NCI-H187 treated with DMSO at 0.1 percent for 48 hours (cell line): ENCODE measurements around the gene STK39.

ENCODE experiments used
- DNase-seq: peaks from one replicate; lab custom pipeline; 2025; lab: John Stamatoyannopoulos, UW

STK39 gene

DNA sequence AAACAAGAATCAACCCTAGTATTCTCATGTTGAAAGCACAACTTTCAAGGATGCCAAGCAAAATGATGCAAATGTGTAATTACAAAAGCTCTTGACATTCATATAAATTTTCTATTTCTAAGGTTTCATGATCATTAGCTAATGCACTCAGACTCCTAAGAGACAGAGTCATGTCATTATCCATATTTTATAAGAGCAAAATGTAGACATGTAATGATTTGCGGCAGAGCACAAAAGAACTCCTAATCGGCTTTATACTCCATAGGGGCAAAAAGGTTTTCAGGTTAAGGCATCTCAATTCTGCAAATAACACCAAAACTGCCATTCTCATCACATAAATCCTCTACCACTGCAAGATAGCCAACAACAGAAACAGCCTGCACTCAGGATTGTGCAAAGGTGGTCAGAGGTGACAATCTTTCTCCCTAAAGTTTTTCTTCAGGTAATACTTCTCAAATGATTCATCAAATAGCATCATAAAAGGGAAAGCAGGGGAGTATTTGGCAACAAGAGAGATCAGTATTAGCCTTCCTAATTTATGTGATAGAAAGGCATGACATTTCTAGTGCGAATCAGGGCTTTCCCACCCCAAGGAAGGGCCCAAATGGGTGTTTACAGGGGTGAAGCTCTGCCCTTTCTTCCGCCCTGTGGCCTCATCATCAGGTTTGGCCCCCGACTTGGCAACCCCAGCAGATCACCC lies 64.7 kb downstream of the STK39 start:
- no peak for DNase-seq

DNA sequence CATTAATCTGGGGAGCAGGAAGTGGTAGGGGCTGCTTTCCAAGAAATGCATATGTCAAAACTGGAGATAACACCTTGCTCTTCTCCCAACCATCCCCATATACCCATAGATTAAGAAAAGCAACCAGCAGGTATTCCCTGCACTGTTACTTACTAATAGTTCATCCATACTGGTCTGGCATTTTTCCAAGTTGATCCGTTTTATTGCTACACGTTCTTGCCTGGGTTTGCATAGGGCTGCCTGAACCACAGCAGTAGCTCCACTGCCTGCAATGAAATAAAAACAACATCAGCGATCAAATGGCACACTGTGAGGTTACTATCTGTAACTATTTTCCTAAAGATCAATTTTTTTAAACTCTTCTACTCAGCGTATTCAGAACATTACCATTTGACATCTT lies 65.6 kb downstream of the STK39 start:
- no peak for DNase-seq

DNA sequence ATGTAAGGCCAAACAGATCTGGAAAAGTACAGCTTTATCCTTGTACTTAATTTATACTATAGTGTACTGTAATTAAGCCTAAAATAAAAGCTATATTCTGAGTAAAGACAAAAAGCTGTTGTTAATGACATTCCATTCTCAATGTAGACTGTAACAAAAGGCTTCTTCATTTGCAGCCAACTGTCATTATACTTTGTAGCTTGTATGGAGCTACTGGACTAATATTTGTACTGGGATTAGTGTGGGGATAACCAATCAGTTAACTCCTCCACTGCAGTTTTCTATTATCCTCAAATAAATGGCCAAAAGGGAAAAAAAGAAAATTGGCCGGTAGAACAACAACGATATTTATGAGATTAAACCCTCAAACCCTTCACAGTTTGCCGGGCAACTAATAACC lies 66.5 kb downstream of the STK39 start:
- no peak for DNase-seq

DNA sequence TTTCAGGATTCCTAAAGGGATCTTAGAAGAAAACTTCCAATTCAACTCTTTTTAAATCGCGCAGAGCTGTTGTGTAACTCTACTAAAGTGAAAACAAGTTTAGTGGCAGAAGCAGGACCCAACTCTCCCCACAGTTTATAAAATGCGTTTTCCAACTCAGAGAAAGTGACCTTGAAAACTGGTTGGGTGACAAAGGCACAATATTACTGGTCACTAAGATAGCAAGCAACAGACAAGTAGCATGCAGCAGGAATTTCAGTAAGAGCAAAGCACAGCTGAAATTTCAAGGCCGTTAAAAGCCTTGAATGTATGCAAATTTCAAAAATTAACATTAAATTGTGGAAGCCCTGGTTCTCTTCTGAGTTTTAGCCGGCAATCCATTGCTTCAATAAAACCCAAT lies 66.9 kb downstream of the STK39 start:
- DNase-seq = no peak

DNA sequence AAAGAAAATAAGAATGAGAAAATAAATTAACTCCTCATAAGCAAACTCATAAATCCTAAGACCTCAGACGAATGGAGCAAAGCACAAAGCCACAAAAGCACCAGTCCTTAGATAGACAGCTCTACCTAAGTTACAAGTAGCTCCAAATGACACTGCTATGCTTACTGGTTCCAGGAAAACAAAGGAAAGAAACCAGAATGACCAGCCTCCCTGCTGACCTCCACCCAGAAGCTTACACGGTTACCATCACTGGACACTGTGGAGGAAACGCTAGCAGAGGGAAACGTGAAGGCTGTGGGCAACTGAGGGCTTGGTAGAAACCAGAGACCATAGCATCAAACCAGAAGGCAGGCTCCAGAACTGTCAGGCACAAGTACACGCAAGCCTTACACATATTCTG lies 67.8 kb downstream of the STK39 start:
- no peak for DNase-seq

DNA sequence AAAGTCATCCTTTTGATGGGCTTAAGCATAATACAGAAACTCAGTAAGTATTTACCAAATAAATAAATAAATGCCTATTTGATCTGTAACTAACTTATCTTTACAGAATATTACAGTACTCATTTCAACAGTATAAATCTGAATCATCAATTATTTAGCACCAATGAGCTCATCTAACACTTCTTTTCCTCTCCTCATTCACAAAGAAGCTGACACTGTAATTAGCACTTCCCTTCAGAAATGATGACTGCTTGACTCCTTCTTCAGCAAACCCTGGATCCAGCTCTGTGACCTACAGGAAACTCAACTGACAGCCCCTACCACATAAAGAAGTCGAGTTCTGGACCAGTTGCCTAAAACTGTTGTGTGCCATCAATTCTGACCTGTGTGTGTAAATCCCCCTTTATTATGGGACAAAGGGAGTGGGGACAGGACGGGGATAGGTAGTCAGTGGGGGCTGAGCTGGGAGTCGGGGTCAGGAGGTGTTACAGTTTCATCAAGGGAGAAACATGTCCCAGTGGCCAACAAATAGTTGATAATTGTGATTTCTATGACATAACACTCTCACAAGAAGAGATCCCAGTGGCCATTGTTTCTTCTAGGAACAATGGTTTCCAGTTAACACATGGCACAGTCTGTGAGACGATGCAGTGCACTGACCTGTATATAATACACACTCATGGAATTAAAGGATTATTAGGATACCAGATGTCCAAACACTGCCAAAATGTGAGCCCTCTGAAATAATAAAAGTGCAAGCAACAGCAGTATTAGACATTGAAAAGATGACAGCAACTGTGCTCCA lies 68.7 kb downstream of the STK39 start:
- DNase-seq = no peak

DNA sequence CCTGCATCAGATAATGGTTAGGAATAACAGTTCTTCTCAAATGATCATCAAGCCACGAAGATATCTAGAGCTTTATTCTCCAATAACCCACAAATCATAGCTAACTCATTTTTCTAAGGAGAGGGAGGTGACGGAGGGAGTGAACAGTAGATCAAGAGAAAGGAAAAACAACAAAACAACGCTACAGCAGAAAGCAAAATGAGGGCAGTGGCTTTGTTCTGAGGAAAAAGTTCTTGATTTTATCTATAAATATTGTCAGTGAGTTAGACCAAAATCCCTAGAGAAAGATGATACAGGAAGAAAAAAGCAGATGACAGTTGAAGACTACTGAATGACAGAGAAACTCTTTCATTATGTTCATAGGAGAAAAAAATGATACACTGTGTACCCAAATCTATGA lies 71.0 kb downstream of the STK39 start:
- DNase-seq = no peak

DNA sequence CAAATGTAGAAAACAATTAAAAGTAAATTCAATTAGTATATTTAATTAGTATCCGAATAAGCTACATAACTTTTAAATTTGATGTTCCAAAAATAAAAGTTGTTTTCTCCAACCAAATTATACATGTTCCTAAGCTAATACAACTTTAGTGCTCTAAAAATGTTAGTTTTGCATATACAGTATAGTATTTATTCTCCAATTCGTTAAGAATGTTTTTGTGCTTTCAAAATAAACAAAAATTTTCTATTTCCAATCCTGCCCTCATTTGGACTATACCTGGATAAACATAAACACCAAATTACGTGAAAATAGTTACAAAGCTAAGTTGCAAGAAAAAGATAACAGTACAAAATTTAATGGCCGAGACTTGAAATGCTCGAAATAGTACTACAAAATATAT lies 71.9 kb downstream of the STK39 start:
- DNase-seq = no peak

DNA sequence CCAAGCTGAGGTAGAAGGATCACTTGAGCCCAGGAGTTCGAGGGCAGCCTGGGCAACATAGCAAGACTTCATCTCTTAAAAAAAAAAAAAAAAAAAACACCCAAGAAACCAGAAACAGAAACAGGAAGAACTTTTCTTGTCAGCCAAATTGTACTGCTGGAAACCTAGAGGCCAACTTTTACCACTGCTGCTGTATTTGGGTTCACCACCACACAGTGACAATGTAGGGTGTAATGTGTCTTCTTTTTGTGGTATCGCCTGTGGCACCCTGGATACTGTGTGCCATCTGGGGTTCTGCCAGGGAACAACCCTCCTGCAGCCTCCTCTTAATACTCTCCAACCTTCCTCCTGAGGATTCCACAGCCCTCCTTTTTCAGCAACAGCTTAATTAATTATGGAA lies 72.6 kb downstream of the STK39 start:
- DNase-seq = no peak

DNA sequence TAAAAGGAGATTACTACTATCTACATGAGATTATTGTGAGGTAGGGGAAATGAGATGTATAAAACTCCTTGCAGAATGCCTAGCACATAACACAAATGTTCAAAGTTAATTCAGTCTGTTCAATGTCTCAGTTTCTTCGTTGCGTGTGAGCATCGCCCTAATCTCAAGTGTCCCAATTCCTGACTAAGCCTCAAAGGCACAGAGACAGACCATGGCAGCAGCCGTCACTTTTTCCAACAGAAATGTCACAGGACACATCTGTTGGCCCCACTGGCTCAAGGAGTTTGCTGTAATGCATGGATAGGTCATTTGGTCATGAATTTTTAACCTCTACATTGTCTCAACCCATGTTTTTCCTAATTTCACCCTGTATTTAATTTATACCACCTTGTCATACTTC lies 75.3 kb downstream of the STK39 start:
- DNase-seq = no peak

DNA sequence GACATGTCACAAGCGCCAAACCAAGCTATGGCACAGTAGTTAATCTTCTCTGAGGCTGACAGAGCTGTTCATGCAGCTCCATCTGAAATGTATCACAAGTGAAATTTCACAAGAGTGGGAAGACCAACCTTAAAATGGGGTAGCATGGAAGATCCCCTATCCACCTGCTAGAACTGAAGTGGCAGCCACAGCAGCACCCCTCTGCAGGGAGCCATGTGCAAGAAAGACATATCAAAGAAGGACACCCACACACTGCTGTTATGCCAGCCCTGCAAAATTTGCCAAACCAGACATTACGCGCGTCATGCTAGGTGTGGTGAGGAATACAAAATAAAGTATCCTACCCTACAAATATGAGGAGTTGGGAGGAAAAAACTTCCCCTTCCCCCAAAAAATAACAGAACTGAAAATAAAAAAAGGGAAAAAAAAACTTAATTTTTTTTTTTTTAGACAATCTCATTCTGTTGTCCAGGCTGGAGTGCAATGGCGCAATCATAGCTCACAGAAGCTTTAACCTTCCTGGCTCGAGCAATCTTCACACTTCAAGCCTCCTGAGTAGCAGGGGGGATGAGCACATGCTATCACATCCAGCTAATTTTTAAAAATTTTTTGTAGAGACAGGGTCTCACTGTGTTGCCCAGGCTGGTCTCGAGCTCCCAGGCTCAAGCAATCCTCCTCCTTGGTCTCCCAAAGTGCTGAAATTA lies 76.2 kb downstream of the STK39 start:
- no peak for DNase-seq

DNA sequence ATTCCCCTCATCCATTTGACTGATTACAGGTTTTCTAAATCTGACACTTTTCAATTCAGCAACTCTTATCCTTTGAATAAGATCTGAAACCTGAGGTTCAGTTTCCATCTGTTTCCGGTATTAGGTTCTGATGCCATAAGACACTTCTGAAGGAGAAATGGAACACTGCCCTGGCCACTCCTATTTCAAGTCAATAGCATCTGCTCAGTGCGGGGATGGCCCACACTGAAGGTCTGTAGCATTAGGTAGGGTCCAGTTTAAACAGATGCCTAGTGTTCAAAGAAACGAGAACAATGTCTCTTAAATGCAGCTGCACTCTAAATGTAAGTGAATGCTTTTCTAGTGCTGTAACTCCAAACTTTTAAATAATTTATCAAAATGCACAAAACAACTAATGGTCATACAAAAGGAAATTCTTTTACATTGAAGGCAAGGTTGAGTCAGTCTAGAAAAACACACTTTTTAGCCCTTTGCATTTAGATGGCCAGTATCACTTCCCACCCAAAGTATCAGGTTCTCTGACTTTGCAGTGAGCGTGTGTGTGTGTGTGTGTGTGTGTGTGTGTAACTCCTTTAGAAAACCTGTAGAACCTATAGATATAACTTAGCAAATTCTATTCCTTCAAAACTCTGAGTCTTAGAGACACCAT lies 78.2 kb downstream of the STK39 start:
- no peak for DNase-seq

DNA sequence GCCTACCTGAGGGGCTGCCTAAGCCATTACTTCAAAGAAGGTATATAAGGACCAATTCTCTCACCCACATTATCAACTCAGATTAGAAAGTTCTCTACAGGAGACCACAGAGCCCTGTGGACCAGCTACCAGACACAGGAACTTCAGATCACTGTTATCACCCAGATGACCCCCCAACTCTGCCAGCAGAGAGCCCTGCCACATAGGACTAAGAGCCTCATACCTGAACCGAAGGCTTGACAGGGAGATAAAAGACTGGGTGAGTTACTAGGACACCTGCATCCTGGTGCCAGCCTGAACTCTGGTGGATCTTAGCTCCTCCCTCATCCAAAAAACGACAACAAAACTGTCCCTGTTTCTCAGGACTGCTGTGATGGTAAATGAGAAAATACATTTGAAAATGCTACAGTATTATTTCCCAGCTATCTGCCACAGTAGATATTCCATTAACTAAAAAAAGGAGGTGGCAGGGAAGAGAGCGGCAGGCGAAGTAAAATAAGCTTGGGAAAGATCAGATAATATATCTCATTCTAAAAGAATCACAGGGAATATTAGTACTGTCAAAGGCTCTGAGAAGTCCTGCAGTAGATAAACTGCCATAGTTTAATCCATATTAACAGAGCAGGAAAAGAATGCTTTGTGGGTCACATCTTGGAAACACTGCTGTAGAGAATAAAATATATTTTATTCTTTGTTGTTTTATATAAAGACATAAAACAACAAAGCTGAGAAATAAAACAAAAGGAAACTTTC lies 79.7 kb downstream of the STK39 start:
- DNase-seq = no peak

DNA sequence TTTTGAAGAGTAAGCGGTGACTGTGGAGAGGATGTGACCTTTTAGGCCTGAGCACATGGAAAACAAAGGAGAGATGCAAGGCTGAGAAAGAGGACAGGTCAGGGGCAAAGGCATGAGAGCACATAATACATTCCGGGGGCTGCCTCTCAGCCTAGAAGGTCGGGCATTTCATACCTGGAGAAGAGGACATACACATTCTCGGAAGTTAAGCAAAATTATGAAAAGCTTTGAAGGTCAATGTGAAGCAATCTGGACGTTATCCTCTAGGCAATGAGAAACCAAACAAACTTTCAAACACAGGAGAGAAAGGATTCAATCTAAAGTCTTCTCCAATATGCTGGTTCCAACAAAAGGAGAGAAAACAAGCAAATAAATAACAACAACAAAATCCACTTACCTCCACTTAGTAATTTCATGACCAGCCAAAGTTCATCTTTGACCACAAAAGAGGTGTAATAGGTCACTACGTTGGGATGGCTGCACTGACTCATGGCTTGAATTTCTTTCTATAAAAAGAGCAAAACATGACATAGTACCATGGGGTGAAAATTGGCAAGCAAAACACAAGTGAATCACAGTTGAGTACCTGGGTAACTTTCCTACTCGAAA lies 80.4 kb downstream of the STK39 start:
- DNase-seq = no peak

DNA sequence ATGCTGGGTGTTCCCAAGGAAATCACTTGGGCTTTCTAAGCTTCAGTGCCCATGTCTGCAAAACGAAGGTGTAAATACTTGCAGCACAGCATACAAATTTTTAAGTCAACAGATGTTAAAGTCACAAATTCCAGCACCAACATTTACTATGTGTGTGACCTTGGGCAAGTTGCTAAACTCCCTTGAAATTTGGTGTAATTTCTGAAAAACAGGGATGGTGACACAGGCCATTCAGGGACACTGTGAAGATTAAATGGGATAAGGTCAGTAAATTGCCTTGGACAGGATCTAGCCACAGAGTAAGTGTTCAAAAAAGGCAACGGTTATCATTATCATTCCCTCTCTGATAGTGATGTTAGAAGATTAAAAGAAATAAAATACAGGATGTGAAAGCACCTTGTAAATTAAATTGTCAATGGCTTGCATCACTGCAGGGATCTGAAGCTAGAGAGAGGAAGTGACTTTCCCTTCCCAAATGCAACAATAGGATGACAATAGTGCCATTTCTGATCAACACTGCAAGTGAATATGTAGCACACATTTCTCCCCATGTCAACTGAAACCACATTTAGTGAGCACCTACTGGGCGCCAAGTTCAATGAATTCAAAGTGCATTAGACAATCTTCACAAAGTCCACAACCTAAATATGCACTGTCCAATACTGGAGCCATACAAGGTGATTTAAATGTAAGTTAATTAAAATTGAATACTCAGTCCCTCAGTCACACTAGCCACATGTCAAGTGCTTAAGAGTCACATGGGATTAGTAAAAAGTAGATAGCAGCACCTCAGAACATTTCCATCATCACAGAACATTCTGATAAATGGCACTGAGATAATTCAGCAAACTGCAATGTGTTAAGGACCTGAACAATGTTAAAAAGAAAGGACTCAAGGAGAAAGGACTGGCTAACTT lies 81.2 kb downstream of the STK39 start:
- DNase-seq = no peak

DNA sequence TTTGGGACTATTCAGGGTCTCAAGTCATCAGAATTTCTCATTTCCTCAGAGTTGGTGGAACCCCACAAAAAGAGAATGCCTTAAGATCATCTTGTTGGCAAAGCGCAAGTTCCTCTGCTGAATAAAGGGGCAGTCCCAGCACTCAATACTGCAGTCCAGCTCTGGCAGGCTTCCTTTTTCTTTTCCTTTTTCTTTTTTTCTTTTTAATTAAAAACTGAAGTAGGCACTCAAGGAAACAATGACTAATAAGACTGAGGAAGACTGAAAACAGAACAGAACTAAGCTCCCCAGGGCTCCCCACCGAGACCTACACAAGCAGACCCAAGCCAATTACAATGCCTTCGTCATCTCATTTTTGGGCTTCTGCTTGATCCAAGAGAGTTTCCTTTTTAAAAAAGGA lies 82.0 kb downstream of the STK39 start:
- DNase-seq = no peak

DNA sequence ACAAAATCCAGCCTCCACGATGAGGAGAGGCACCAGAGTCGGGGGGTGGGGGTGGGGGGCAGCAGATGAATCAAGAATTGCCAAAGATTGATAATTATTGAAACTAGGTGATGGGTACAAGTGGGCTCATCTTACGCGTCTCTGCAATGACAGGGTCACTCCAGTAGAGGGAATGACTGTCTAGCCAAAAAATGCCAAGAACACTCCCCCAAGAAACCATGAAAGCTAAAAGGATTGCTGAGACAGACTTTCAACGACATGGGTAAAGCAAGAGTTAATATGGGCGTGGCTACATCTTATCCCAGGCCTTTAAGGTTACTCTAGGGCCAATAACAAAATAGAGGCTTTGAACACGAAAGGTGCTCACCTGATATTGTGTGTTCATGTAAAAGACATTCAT lies 86.5 kb downstream of the STK39 start:
- no peak for DNase-seq

DNA sequence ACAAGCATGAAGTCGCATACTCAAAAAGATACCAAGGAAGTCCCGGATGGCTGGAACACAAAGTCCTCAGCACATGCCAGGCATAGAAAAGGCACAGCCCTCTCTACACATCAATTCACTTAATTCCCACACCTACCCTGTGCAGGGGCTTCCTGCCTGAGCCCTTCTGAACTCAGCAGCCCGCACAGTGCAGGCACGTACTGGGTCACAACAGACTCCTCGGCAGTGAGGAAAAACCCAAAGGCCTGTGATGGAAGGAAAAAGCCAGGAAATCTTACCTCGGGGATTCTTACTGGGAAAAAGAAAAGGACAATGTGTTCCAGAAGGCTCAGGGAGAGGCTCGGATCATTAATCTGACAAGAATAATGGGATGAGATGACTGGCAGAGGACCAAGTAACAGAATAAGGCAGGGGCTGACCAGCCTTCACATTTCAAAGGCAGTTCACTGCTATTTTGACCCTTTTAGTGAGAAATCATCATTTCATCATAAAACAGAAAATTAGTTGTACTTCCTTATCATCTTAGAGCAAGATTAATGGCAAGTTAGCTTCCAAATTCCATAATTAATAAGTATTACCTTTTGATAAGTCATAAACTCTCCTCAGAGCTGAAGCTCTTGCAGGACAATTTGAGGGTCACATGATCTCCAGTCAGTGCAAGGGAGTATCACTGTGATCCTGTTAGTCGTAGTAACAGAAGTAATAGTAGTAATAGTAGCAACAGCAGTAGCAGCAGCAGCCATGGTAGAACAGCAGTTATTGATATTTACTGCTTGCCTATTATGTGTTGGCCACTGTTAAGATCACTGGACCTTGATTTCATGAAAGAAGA lies 87.4 kb downstream of the STK39 start:
- no peak for DNase-seq

DNA sequence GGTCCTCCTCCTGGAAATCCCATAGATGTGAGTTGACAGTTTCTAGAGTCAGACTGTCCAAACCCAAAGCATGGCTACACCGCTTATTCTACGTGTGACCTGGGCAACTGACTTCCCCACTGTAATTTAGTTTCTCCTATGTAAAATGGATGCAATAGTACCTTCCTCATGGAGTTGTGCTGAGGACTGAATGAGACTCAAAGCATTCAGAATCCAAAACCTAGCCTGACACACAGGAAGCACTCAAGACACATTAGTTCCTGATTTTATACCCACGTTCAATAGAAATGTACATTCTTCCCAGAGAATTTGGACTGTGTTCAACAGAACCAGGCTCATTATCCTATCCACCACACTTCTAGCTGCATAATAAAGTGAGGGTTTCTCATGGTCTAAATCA lies 88.8 kb downstream of the STK39 start:
- DNase-seq = no peak

DNA sequence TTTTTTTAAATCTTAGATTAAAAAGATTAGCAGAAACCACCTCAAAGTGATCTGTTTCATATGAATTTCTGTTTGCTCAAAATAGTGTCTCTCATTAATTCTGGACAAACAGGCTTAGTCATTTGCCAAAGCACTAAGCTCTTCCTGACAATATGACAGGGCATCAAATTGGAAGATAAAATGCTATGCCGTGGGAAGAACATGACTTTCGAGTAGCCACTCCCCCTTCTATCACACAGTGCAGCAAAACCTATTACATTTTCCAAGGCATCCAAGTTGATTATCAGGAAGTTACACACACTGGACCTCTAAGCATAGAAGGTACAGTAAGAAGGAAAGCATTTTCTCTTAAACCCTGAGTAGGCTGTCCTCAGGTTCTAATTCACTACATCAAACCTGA lies 89.5 kb downstream of the STK39 start:
- DNase-seq = no peak
